ENCODE data around the gene FOXN1. TPM values are rescaled to one million over a fixed set of nuclear protein-coding genes. Genes with fewer than 3 reads are reported as not detected.

Gene FOXN1
- total RNA-seq, 1 experiment from 2014 or later, result not detected

GRCh38 chr17:28537219-28537610 is 31.1 kb downstream of the FOXN1 start:
- DNase-seq (ENCODE audit: low spot score) (no peak), ATAC-seq (no peak)
- no peak overlapping the region for H3K27ac Mint-ChIP-seq
- ChIA-PET POLR2A (interaction anchor here (0.6 kb wide), 1 partner anchor 69 kb away, joined by 4 read pairs; no protein-coding TSS in a partner anchor), CTCF (interaction anchor here (0.9 to 1.8 kb wide), 6 partner anchors 9 to 156 kb away, joined by 3 to 6 read pairs (median 4); no protein-coding TSS in a partner anchor)
- no peaks in the 10 kb centered on the region for H3K36me3 Mint-ChIP-seq
- no peak overlapping the region for H3K4me3 Mint-ChIP-seq
- H3K9me3 Mint-ChIP-seq, result no peaks in the 10 kb centered on the region
- H3K27me3 Mint-ChIP-seq (ENCODE audit: low read depth), result no peaks in the 10 kb centered on the region
- H3K4me1 Mint-ChIP-seq, result no peaks in the 10 kb centered on the region
- TF ChIP-seq AR (CRISPR knock-in tag; IDR thresholded peaks at IDR 0.05) (no peak), HMGXB4 (CRISPR knock-in tag; IDR thresholded peaks at IDR 0.05) (no peak), TCF7 (CRISPR knock-in tag; IDR thresholded peaks at IDR 0.05; ENCODE audit: low read depth) (no peak), TEAD1 (CRISPR knock-in tag; IDR thresholded peaks at IDR 0.05) (no peak), CBFB (CRISPR knock-in tag; IDR thresholded peaks at IDR 0.05; ENCODE audit: low read depth) (no peak)

GRCh38 chr17:28538296-28538895 is 32.2 kb downstream of the FOXN1 start:
- H3K27me3 Mint-ChIP-seq (ENCODE audit: low read depth), result no peaks in the 10 kb centered on the region
- H3K4me3 Mint-ChIP-seq, result no peak overlapping the region
- POLR2A ChIA-PET, result interaction anchor here (0.7 kb wide), 1 partner anchor 188 kb away, joined by 3 read pairs; no protein-coding TSS in a partner anchor
- no peaks in the 10 kb centered on the region for H3K9me3 Mint-ChIP-seq
- no peak for ATAC-seq
- no peaks in the 10 kb centered on the region for H3K36me3 Mint-ChIP-seq
- no peak overlapping the region for H3K27ac Mint-ChIP-seq
- CTCF ChIA-PET, result interaction anchor here (1.5 to 3.7 kb wide), 2 partner anchors 43 to 44 kb away, joined by 4 to 42 read pairs; no protein-coding TSS in a partner anchor
- no peaks in the 10 kb centered on the region for H3K4me1 Mint-ChIP-seq
- no peak for DNase-seq (ENCODE audit: low spot score)
- TF ChIP-seq HMGA2 (CRISPR knock-in tag; IDR thresholded peaks at IDR 0.05) (no peak), PRRX2 (CRISPR knock-in tag; IDR thresholded peaks at IDR 0.05) (no peak), ESRRA (CRISPR knock-in tag; IDR thresholded peaks at IDR 0.05; ENCODE audit: borderline replicate concordance) (no peak), MYBL2 (CRISPR knock-in tag; IDR thresholded peaks at IDR 0.05) (no peak), USF2 (CRISPR knock-in tag; IDR thresholded peaks at IDR 0.05) (no peak), FOXP1 (CRISPR knock-in tag; IDR thresholded peaks at IDR 0.05; ENCODE audit: borderline replicate concordance) (no peak), ATF6 (CRISPR knock-in tag; IDR thresholded peaks at IDR 0.05) (no peak), ZBTB43 (CRISPR knock-in tag; IDR thresholded peaks at IDR 0.05) (no peak), NR3C1 (CRISPR knock-in tag; conservative IDR thresholded peaks at IDR 0.05; ENCODE audit: low read depth) (no peak), GABPB1 (CRISPR knock-in tag; IDR thresholded peaks at IDR 0.05) (no peak), NR2C2 (CRISPR knock-in tag; IDR thresholded peaks at IDR 0.05) (no peak), AFF4 (CRISPR knock-in tag; IDR thresholded peaks at IDR 0.05; ENCODE audit: borderline replicate concordance) (no peak), NFE2L1 (CRISPR knock-in tag; IDR thresholded peaks at IDR 0.05) (no peak), E2F1 (CRISPR knock-in tag; IDR thresholded peaks at IDR 0.05) (no peak), CREB1 (CRISPR knock-in tag; IDR thresholded peaks at IDR 0.05) (no peak), TCF7 (CRISPR knock-in tag; IDR thresholded peaks at IDR 0.05; ENCODE audit: low read depth) (no peak), SP1 (CRISPR knock-in tag; conservative IDR thresholded peaks at IDR 0.05) (no peak)

Measured in WTC11 (cell line).